ENCODE data around the gene CD46.

CD46 gene

GRCh38 chr1:207813946-207814345 lies 62.1 kb downstream of the CD46 start:
- no peak for DNase-seq (ENCODE audit: low read depth)

GRCh38 chr1:207814469-207814868 lies 62.6 kb downstream of the CD46 start:
- DNase-seq (ENCODE audit: low read depth), result no peak

GRCh38 chr1:207815466-207815865 lies 63.6 kb downstream of the CD46 start:
- DNase-seq (ENCODE audit: low read depth), result no peak

- DNase-seq (ENCODE audit: low read depth), result no peak
Measured at GRCh38 chr1:207815913-207816291, 64.0 kb downstream of the CD46 start.

DNA sequence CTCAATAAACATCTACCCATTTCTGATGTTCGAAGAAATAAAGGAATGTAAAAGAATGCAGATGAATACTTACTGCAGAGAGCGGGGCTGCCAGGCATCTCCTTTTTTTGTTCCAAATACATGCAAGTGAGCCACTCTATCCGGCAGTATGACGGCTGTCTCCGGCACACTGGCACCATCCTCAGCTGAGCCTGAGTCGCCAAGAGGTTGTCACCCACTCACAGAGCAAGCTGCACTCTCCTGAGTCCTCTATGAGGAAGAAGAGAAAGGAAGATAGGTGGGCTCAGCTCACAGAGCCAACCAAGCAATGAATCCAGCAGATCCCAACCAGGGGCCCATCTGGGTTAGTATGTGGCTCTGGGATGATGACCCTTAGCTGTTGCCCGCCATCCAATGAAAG lies 65.3 kb downstream of the CD46 start:
- DNase-seq (ENCODE audit: low read depth), result no peak

GRCh38 chr1:207817778-207818751 lies 66.2 kb downstream of the CD46 start:
- no peak for DNase-seq (ENCODE audit: low read depth)

DNA sequence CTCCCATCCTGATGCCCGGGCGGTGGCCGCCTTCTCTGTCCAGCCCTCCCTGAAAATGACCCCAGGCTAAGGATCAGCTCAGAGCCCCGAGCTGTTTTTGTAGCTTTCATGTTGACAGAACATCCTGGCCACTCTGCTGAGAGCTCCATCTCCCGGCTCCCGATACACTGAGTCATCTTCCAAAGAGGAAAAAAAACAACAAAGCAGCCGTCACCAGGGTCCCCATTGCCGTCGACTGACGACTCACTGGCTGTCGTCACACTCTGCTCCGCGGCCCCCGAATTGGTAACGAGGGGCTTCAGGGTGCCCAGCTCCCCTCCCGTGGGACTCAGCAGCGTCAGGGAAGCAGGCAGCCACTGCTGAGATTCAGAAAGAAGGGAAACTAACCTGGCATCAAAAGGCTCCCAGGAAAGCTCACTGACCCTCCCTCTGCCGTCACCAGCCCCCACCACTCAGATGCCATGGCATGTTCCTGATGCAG lies 67.2 kb downstream of the CD46 start:
- no peak for DNase-seq (ENCODE audit: low read depth)

DNA sequence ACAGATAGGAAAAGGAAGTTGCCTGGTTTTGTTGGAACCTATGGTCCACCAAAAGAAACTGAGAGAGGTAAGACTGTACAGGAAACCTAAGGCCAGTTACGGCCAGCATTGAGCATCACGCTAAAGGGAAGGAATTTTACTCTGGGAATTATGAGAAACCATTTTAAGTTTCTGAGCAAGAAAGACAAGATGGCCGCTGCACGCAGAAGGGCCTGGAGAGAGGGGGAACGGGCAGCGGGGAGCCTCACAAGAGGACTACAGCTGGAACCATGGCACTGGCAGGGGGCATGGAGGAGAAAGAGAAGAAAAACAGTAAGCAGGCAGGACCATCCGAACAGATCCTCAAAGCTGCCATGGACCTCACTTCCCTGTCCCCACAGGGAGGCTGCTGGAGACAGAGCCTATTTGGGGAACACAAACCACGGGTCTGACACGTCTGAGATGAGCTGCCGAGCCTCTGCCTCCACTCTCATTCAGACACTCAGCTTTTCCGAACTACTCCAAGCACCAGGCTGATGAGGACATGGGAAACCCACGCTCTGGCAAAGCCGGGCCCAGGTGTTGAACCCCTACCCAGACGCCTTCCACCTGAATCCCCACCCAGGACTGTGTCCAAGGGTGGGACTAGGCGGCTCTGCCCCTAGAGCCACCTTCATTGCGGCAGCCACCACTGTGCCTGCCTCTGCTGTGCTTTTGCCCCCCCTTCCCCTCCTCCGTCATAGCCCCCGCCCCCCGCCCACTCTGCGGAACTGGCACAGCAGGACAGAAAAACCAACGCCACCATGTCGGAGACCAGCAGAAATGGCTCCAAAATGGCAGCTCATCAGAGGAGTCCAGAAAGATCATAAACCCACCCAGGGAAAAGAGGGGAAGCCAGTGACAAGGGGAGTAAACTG lies 69.0 kb downstream of the CD46 start:
- DNase-seq (ENCODE audit: low read depth), result no peak

DNA sequence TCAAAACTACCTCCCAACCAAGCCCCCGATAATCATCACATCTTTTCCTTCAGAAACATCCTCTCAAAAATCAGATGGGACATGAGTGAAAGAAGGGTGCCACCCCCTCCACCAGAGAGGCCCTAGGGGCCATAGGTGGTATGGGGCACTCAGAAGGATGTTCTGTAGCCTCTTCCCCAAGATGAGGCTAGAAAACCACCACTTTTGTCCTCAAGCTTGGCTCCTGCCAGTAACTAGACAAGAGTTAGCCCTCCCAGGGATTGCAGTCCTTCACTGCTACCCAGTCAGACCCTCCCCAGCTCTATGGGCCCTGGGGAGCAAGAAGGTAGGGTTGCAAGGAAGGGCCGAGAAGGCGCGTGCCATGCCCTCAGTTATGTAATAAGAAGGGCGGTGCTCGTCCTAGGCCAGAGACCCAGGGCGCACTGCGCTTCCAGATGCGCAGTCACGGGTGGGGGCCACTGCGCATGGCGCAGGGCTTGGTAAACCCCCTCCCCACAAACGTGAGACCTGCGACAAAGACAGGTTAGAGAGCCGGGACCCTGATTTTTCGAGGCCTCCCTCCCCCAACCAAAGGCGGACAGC lies 69.7 kb downstream of the CD46 start:
- no peak for DNase-seq (ENCODE audit: low read depth)

DNA sequence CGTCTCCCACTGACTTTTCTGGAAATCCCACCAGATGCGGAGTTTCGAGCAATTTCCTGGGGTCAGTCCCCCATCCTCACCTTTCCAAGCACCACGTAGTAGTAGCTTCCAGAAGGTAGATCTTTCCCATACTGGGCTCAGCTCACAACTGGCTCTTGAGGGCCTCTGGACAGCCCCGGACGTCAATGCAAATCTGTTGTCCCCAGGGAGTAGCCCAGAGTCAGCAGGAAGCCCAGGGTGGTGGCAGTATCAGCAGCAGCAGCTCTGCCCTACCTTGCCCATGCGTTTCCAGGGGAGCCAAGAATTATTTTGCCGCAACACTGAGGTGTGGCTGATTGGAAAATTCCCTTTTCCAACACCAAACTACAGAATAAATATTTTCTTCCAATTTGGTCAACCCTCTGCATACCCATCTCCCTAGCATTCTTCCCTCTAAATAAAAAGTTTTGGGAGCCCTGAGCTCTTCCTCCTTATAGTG lies 70.3 kb downstream of the CD46 start:
- no peak for DNase-seq (ENCODE audit: low read depth)

DNA sequence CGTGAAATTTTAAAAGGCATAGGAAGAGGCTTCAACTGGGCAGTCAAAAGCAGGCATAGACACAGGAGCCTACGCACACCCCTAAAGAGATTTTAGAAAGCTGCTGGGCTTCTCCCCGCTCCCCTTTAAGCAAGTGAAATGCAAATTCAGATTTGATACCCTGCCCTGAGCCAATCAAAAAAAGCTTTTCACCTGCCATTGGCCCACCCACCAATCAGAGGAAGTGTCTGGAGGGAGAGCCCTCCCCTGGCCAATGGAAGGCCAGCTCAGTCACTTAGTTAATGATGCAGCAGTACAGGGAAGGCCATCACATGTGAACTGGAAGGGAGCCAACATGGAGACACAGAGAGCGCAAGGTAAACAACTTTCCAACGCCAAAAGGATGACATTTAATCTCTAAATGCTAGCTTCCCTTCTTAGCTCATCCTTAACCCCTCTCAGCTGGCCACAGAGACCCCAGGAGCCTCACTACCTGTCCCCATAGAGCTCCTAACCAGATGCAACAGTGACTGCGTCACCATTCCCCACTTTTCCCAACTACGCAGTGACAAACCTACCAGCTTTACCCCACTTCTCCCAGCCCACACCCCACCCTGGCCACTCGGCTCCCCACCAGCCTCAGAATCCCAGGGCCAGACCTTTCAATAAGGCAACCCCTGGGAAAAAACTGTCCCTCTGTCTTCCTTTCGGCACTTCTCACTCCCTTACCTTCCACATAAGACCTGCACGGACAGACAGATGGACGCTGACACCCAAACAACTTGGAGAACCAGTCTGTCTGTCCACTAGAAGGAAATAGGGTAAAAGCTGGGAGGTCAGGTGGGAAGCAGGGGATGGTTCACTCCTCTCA lies 71.0 kb downstream of the CD46 start:
- peak; percentile 42 for DNase-seq (ENCODE audit: low read depth)

DNA sequence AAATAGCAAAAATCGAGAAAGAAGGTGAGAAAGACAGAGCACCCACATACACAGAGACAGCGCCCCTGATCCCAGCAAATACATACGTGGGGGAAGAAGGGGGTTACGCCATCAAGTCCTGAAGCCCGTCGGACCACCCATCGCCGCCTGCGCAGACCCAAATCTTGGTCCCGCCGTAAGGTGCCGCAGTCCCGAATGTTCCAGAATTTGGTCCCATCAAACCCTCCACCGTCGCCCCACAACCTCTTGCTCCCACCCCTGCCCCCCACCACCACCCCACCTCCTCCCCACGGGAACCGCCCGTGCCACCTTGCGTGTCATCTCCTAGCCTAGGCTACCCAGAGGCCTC lies 71.7 kb downstream of the CD46 start:
- DNase-seq (ENCODE audit: low read depth), result no peak

GRCh38 chr1:207823880-207824566 lies 72.2 kb downstream of the CD46 start:
- DNase-seq (ENCODE audit: low read depth), result peak; percentile 32

DNA sequence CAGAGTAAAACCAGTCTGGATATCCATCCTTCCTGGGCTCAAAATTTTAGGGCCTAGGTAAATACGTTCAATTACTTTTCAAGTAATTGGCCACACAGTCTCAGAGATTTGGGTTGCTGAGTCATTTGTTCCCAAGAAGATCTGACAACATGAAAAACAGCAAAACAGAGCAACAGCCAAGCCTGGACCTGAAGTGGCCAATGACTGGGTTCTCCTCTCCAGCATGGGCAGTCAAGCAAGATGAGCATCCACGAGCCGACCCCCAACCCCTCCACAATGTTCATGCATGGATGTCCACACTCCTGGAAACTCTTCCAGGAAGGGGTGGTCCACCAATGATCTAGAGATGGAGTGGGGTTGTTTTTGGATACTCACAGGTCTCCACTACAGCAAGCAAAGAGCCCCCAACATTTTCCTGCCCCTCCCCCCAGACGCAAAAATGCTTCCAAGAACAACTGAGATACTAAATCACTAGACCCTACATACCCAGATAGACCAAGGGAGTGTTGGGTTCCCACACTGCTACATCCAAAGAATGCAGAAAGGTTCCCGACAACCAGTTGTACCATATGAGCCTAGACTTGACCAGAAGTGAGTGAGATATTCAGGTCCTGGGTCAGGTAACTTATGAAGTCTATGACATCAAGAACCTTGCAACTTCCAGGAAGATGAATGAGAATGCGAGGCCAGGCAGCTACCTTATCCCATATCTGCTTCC lies 73.0 kb downstream of the CD46 start:
- DNase-seq (ENCODE audit: low read depth), result no peak

DNA sequence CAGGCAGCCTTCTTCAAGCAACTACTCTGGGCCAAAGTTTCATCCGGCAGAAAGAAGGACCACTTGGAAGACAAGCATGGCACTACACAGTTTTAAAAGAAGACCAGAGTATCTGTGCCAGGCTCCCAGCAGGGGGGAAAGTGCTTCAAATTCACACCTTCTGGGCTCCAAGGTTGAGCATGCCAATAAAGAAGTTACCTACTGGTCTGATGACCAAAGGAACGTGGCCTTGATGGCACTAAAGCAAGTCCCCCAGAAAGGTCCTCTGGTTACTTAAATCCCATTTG lies 73.5 kb downstream of the CD46 start:
- no peak for DNase-seq (ENCODE audit: low read depth)

GRCh38 chr1:207825719-207826556 lies 74.1 kb downstream of the CD46 start:
- DNase-seq (ENCODE audit: low read depth), result peak; percentile 55

DNA sequence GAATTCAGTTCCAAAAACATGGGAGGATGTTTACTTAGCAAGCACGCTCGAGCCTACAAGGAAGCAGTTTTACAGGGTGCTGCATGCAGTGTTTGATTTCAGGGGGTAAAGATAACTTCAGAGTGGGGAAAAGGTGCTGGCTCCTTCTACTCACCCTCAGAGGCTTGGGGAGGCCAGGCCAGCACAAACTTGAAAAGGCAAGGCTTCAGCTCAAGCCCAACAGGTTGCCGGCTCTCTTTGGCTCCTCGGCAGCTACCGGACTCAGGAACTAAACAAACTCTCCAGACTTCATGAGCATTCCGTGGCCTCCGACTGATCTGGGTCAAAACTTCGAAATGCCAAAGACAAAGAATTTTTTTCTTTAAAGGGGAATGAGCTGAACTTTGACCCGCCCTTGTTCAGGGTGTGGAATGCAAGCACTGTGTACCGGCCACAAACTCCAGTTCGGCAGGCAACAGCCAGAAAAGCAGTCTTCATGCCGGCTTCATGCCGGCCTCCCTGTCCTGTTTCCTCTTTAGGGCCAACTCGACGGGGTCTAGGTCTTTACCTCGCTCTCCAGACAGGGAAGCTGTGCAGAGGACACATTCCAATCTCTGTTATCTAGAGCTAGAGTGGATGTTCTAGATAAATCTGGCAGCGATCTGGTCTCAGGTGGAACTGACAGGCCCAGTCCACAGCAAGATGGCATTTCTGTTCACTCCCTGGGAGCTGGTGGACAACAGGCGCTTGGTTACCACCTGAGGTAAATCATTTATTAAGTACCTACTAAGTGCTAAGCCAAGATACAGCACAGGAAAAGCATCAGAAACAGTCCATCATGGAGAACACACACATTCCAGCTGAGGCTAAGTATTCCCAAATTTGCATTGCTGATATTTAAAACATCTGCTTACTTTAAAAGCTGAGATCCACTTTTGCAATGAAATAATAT lies 75.0 kb downstream of the CD46 start:
- DNase-seq (ENCODE audit: low read depth), result no peak

- DNase-seq (ENCODE audit: low read depth), result no peak
Measured at GRCh38 chr1:207827488-207827830, 75.6 kb downstream of the CD46 start.
